Activated CD4-positive, alpha-beta T cell treated with anti-CD3 and anti-CD28 coated beads, Interleukin-2, amount 50 U/mL, for 1 hour (primary cell): ENCODE measurements around the gene RHOU.
"Not testable (repeated sequence)": the region's sequence is repeated elsewhere in the genome, so short reads cannot be mapped to it uniquely, and the experiment has no call there.

Experiments used
- DNase-seq: peaks from one replicate; pipeline ENCODE4 v3.0.0-alpha.2; 2020

Gene RHOU

DNA sequence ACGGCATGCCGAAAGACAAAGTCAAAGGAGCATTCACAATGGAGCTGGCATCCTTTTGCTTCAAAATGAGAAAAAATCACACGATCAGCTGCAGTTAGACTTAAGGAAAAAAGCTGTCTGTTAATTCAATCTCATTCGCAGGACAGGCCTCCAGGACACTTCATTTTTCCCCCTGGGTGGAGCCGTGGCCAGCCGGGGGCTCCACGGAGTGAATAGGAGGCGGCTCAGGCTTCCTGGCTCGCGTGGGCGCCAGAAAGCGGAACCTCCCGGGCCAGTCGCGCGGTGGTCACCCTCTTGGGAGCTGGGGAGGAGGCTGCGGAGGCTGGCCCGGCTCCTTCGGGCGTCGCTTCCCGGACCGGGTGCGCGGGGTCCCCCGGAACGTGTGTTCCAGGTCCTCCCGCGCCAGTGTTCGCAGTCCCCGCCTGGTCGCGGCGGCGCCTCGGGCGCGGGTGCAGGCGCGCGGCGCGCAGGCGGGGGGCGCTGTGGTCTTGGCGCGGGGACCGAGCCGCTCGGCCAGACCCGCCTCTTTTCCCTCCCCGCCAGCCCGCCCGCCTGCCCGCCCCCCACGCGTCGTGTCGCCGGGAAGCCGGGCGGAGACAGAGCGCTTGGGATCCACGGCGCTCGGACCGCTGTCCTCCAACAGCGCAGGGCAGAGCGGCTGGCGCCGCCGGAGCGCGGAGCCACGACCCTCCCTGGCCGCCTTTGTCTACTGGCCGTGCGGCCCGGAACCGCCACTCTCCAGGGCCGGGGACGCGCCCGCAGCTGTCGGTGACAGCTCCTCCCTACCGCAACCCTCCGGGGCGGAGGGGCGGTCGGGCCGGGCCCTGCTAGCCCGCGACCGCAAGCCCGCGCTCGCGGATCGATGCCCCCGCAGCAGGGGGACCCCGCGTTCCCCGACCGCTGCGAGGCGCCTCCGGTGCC is at the start of gene RHOU:
RHOU (plus strand) TSS at position 599 of the 921 bp plus-strand sequence; CDS start at position 863, 264 bp downstream.
- peak; percentile 62 for DNase-seq

DNA sequence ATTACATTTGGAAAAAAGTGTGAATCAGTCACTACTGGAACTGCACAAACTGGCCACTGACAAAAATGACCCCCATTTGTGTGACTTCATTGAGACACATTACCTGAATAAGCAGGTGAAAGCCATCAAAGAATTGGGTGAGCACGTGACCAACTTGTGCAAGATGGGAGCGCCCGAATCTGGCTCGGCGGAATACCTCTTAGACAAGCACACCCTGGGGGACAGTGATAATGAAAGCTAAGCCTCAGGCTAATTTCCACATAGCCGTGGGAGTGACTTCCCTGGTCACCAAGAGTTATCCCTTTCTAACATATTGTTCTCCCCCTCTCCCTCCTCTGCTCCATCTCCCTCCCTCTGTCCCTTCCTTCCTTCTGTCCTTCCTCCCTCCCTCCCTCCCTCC is 47.7 kb upstream of the RHOU start:
- DNase-seq = no peak

GRCh38 chr1:228689255-228689654 is 46.0 kb upstream of the RHOU start:
- no peak for DNase-seq

- DNase-seq = no peak
Measured at GRCh38 chr1:228691211-228691610, 44.1 kb upstream of the RHOU start.

GRCh38 chr1:228691926-228692325 is 43.4 kb upstream of the RHOU start:
- no peak for DNase-seq

DNA sequence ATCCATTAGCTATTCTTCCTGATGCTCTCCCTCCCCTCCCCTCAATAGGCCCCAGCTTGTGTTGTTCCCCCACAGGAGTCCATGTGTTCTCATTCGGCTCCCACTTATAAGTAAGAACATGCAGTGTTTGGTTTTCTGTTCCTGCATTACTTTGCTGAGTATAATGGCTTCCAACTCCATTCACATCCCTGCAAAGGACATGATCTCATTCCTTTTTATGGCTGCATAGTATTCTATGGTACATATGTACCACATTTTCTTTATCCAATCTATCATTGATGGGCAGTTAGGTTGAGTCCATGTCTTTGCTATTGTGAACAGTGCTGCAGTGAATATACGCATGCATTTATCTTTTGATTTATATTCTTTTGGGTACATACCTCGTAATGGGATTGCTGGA is 40.8 kb upstream of the RHOU start:
- DNase-seq = not testable (repeated sequence)

- DNase-seq = no peak
Measured at GRCh38 chr1:228695015-228695955, 40.0 kb upstream of the RHOU start.

GRCh38 chr1:228697207-228698016 is 37.9 kb upstream of the RHOU start:
- no peak for DNase-seq

DNA sequence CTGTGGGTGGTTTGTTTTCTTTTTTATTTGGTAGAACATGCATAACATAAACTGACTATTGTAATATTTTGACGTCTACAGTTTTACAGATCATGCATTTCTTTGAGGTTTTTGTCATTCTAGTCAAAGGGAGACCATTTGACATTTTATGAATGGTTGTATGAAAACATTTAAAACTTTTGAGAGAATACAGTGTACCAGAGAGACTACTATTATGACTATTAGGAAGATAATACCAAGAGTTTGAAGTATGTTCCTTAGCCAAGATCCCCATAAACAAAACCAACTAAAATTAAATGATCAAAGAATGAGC is 37.3 kb upstream of the RHOU start:
- DNase-seq = no peak

DNA sequence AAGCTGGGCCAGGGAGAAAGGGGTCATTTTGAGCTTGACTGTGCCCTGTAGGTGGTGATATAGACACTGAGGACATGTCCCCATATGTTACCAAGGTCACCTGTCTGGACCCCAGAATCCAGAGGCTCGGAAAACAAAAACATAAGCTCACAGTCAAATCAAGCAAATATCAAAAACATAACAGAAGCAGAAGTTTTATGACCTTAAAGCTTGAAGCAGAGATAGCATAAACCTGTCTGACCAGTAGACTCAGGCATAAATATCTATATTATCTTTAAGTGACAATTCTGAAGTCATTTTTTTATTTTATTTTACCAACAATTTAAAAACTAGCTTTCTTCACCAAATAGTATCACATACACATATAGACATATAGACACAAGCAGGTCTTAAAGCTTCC is 32.8 kb upstream of the RHOU start:
- DNase-seq = no peak

DNA sequence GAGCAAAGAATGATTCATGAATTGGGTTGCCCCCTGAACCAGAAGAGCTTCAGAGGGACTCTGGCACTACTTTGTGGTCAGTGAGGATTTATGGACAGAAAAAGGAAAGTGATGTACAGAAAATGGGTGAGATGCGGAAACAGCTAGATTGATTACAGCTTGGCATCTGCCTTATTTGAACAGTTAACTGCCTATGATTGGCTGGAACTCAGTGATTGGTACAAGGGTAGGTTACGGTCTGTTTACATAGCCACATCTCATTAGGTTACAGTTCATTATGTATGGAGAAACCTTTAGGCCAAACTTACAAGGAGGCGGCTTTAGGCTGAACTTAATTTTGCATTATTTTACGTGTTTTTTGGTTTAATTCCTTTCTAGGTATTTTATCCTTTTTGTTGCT is 29.0 kb upstream of the RHOU start:
- DNase-seq = no peak

DNA sequence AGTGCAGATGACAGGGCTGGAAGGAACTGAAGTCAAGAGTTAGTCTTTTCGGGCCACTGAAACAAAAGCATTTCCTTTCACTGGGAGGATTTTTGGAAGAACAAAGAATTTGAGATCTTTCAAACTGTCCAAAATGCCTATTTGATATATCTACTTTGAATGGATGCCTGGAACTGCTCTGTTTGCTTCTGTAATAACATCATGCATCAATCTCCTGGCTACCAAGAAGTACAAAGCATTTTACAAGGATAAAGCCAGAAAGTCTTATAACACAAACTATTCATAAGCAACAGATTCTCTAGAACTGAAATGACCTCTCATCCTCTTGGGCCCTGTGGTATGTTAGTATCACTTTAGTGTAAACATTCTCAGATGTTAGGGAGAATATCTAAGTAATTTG is 18.2 kb upstream of the RHOU start:
- DNase-seq = no peak

DNA sequence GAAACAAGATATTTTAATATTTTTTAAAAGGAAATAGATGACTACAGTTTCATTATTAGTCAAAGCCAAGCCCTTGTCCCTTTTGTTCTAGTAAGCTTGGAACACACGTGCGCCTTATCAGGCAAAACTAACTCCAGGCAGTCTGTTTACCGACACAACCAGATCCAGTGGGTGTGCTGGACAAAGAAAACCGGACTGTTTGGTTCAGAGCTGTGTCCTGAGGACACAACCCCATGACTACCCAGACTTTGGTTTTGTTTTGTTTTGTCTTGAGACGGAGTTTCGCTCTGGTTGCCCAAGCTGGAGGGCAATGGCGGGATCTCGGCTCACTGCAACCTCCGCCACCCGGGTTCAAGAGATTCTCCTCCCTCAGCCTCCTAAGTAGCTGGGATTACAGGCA is 13.9 kb upstream of the RHOU start:
- no peak for DNase-seq

DNA sequence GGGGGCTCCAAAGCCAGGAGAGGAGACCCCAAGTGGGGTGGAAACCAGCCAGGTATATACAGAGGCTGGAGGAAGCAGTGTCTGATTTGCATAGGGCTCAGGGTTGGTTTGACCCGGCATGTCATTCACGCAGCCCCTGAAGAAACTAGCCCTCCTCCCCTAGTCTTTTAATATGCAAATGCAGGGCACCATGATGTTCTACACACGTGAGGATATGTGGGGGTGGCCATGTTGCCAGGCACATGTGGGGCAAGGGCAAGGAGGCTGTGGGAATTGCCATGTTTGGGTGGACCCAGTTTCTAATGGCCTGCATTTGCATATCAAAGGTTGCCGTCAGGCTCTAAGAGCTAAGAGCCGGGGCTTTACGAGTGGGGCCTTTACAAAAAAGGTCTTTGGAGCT is 12.0 kb upstream of the RHOU start:
- no peak for DNase-seq

DNA sequence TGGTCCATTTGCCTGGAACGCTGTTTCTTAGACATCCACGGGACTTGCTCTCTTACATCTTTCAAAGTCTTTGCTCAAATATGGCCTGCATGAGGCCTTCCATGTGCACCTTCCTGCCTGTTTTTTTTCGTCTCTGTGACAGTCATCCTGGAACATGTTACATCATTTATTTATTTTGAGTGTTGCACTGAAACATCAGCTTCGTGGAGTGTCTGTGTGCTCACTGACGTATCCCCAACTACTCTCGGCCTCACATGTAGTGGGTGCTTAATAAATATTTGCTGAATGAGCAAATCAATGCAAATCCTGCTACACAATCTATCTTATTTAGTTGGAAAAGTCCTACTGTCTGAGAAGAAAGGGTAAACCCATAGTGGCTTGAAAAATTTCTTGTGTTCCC is 11.4 kb upstream of the RHOU start:
- DNase-seq = no peak

- no peak for DNase-seq
Measured at GRCh38 chr1:228725178-228725577, 10.1 kb upstream of the RHOU start.

- no peak for DNase-seq
Measured at GRCh38 chr1:228727681-228728171, 7.6 kb upstream of the RHOU start.

- DNase-seq = no peak
Measured at GRCh38 chr1:228732426-228732825, 2.9 kb upstream of the RHOU start.

DNA sequence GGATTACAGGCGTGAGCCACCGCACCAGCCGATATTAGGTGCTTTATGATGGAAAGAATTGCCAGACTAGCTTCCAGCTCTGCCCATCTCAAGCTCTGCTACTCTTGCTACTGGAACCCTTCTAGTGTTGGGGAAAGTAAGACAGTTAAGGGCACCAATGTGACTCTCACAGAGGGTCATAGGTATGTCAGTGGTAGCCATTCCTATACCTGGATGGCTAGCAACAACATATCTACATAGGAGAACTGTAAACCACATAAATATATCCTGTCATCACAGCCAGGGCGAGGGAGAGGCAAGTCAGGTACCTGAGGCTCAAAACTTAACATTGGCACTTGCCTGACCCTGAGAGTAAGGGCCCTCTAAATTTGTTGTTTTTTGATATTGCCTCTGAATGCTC is 1.7 kb upstream of the RHOU start:
- no peak for DNase-seq

DNA sequence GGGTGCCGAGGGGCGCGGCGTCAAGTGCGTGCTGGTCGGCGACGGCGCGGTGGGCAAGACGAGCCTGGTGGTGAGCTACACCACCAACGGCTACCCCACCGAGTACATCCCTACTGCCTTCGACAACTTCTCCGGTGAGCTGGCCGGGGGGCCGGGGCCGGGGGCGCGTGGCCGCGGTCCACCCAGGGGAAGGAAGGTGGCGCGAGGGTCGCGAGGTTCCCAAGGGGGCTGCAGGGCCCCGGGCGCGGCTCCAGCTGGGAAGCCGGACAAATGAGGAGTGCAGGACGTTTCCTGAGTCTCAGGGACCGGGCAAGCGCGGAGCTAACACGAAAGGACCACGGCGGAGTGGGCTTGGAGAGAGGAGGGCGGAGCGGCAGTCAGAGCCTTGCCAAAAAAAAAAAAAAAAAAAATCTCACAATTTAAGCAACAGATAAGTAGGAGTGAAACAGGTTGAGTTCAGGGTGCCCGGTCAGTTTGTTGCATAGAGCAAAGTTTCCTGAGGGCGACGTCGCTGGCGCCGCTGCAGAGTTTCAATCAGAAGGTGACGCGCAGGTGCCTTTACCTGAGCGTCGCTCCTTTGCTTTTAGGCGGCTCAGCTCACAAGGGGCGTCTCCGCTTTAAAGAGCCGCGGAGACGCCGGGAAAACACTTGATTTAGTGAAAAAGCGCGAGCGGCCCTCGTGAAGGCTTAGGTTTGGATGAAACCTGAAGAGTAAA is 750 bp downstream of the RHOU start:
- peak; percentile 24 for DNase-seq

- no peak for DNase-seq
Measured at GRCh38 chr1:228736844-228737445, 1.7 kb downstream of the RHOU start.

- no peak for DNase-seq
Measured at GRCh38 chr1:228737601-228738041, 2.3 kb downstream of the RHOU start.
